ENCODE measurements around the gene SBF2.

SBF2 gene

DNA sequence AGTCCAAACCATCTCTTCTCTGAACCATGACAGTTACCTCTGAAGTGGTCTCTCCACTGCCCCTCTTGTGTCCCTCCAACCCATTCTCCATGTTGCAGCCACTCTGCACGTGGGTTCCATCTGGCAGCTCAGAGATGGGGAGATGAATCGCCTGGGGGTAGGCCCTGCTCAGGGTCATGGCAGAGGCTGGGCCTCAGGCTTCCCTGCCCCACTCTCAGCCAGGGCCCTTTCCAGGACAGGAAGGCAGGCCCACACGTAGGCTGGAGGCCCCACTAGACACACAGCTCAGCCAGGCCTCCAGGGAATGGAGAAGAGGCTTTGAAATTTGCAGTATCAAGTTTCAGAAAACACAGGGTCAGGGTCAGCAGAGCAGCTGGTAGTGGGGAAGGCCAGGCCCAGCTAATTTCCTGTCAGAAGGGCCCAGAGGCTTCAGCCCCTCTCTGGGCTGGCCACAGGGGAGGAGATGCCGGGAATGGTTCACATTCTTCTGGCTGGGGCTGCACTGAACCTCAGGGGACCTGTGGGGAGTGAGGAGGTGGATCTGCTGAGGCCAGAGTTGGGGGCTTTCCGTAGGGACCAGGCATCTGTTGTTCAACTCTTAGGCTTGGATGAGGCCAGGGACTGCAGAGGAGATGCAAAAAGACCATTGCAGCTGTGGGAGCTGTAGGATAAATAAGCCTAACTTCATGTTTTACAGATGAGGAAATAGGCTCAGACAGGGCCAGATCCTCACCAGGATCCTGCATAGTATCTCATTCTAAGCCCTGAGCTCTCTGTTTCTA lies 528.5 kb downstream of the SBF2 start:
- peaks cover 25% of the 10 kb centered on the region for H3K79me2 ChIP-seq (ENCODE audit: control insufficient read depth, insufficient read depth, low read length, unreplicated experiment)
- H3K4me1 ChIP-seq (ENCODE audit: control insufficient read depth, insufficient read depth, low read length, unreplicated experiment), result peaks cover 39% of the 10 kb centered on the region
- peaks cover 4% of the 10 kb centered on the region; the same call in 1 of the 2 replicates for H3K36me3 ChIP-seq (ENCODE audit: insufficient read depth, low read length)
- H3K27ac ChIP-seq (ENCODE audit: low read depth, low read length), result peak overlapping the region; percentile 86
- no peaks in the 10 kb centered on the region for H3K27me3 ChIP-seq (ENCODE audit: insufficient read depth, low read length)
- no peak overlapping the region for H2AFZ ChIP-seq (ENCODE audit: low read length, unreplicated experiment)
- H3K4me3 ChIP-seq (ENCODE audit: low read depth, low read length), result peak overlapping the region; percentile 13; the same call in 1 of the 2 replicates

DNA sequence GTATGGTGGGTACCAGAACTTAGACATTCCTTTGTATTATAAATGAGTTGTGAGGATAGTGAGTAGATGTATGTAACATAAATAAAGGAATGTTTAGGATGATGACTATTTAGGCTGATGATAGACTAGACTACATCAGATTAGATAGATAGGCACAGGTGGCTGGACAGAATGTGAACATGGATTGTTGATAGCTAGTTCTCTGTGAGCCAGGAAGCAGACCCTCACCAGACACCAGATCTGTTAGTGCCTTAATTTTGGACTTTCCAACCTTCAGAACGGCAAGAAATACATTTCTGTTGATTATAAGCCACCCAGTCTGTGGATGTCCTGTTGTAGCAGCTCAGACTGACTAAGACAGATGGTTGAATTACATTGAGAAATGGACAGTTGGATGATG lies 530.7 kb downstream of the SBF2 start:
- Histone ChIP-seq H3K79me2 (ENCODE audit: control insufficient read depth, insufficient read depth, low read length, unreplicated experiment) (peaks cover 25% of the 10 kb centered on the region), H3K27ac (ENCODE audit: low read depth, low read length) (no peak overlapping the region), H3K27me3 (ENCODE audit: insufficient read depth, low read length) (no peaks in the 10 kb centered on the region), H3K36me3 (ENCODE audit: insufficient read depth, low read length) (peaks cover 4% of the 10 kb centered on the region; the same call in 1 of the 2 replicates), H2AFZ (ENCODE audit: low read length, unreplicated experiment) (no peak overlapping the region), H3K4me1 (ENCODE audit: control insufficient read depth, insufficient read depth, low read length, unreplicated experiment) (peaks cover 55% of the 10 kb centered on the region), H3K4me3 (ENCODE audit: low read depth, low read length) (no peak overlapping the region)

DNA sequence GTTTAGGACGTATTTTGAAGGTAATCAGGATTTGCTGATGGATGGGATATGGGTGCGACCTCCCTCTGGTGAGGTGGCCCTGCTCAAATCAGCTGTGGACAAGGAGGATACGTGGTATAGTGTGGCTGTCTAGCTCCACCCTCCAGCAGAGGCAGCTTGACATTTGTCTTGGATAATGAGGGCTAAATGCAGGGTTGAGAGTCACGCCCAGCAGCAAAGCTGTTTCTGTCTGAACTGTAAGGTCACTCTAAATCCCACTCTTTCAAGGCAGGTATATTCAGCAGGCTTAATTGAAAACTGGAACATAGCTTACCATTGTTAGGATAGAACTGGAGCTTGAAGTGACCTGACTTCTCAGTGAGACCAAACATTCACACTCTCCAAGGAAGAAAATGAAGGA lies 531.5 kb downstream of the SBF2 start:
- Histone ChIP-seq H3K27ac (ENCODE audit: low read depth, low read length) (no peak overlapping the region), H3K36me3 (ENCODE audit: insufficient read depth, low read length) (peaks cover 4% of the 10 kb centered on the region; the same call in 1 of the 2 replicates), H3K79me2 (ENCODE audit: control insufficient read depth, insufficient read depth, low read length, unreplicated experiment) (peaks cover 25% of the 10 kb centered on the region), H2AFZ (ENCODE audit: low read length, unreplicated experiment) (no peak overlapping the region), H3K4me3 (ENCODE audit: low read depth, low read length) (no peak overlapping the region), H3K4me1 (ENCODE audit: control insufficient read depth, insufficient read depth, low read length, unreplicated experiment) (peaks cover 59% of the 10 kb centered on the region), H3K27me3 (ENCODE audit: insufficient read depth, low read length) (no peaks in the 10 kb centered on the region)

- H3K4me1 ChIP-seq (ENCODE audit: control insufficient read depth, insufficient read depth, low read length, unreplicated experiment), result peaks cover 59% of the 10 kb centered on the region
- peaks cover 22% of the 10 kb centered on the region for H3K79me2 ChIP-seq (ENCODE audit: control insufficient read depth, insufficient read depth, low read length, unreplicated experiment)
- 0 out of 2 replicates have a peak, but pooled peaks cover 4% of the 10 kb centered on the region for H3K36me3 ChIP-seq (ENCODE audit: insufficient read depth, low read length)
- H2AFZ ChIP-seq (ENCODE audit: low read length, unreplicated experiment), result no peak overlapping the region
- no peak overlapping the region for H3K4me3 ChIP-seq (ENCODE audit: low read depth, low read length)
- H3K27ac ChIP-seq (ENCODE audit: low read depth, low read length), result no peak overlapping the region
- no peaks in the 10 kb centered on the region for H3K27me3 ChIP-seq (ENCODE audit: insufficient read depth, low read length)
Observed at GRCh38 chr11:9761441-9761945, 532.5 kb downstream of the SBF2 start.

- H3K27ac ChIP-seq (ENCODE audit: low read depth, low read length), result peak overlapping the region; percentile 95
- H3K36me3 ChIP-seq (ENCODE audit: insufficient read depth, low read length), result 0 out of 2 replicates have a peak, but pooled peaks cover 4% of the 10 kb centered on the region
- H2AFZ ChIP-seq (ENCODE audit: low read length, unreplicated experiment), result peak overlapping the region; percentile 9
- peaks cover 22% of the 10 kb centered on the region for H3K79me2 ChIP-seq (ENCODE audit: control insufficient read depth, insufficient read depth, low read length, unreplicated experiment)
- peak overlapping the region; percentile 44 for H3K4me3 ChIP-seq (ENCODE audit: low read depth, low read length)
- peaks cover 55% of the 10 kb centered on the region for H3K4me1 ChIP-seq (ENCODE audit: control insufficient read depth, insufficient read depth, low read length, unreplicated experiment)
- H3K27me3 ChIP-seq (ENCODE audit: insufficient read depth, low read length), result no peaks in the 10 kb centered on the region
Observed at GRCh38 chr11:9760193-9760575, 533.8 kb downstream of the SBF2 start.

DNA sequence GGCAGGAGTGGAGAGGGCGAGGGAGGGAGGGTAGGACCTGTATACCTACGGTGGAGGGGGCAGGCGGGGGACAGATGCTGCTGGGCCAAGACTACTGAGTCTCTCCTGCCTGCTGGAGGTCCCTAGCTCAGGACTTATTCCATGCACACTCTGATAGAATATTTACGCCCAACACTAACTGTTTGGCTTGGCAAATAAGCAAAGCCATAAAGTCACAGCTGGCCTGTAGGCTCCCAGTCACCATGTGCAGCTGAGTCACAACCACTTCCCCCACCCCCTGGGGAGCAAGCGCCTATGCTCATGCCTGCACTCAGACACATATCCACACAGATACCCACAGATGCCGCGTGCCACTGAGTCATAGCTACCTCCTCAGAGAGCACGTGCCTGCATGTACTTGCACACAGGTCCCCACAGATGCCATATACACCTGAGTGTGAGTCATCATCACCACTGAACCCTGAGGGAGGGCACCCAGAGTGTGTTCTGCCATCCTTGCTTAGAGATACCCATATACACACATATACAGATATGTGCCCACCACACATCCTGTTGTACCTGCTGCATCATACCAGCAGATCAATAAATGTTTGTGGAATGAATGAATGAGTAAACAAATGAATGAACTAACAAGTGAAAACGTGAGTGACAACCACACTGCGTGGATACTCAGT lies 534.4 kb downstream of the SBF2 start:
- Histone ChIP-seq H3K27ac (ENCODE audit: low read depth, low read length) (peak overlapping the region; percentile 95), H3K4me1 (ENCODE audit: control insufficient read depth, insufficient read depth, low read length, unreplicated experiment) (peaks cover 51% of the 10 kb centered on the region), H3K4me3 (ENCODE audit: low read depth, low read length) (peak overlapping the region; percentile 82), H3K36me3 (ENCODE audit: insufficient read depth, low read length) (0 out of 2 replicates have a peak, but pooled peaks cover 4% of the 10 kb centered on the region), H3K27me3 (ENCODE audit: insufficient read depth, low read length) (no peaks in the 10 kb centered on the region), H2AFZ (ENCODE audit: low read length, unreplicated experiment) (peak overlapping the region; percentile 9), H3K79me2 (ENCODE audit: control insufficient read depth, insufficient read depth, low read length, unreplicated experiment) (peaks cover 22% of the 10 kb centered on the region)

DNA sequence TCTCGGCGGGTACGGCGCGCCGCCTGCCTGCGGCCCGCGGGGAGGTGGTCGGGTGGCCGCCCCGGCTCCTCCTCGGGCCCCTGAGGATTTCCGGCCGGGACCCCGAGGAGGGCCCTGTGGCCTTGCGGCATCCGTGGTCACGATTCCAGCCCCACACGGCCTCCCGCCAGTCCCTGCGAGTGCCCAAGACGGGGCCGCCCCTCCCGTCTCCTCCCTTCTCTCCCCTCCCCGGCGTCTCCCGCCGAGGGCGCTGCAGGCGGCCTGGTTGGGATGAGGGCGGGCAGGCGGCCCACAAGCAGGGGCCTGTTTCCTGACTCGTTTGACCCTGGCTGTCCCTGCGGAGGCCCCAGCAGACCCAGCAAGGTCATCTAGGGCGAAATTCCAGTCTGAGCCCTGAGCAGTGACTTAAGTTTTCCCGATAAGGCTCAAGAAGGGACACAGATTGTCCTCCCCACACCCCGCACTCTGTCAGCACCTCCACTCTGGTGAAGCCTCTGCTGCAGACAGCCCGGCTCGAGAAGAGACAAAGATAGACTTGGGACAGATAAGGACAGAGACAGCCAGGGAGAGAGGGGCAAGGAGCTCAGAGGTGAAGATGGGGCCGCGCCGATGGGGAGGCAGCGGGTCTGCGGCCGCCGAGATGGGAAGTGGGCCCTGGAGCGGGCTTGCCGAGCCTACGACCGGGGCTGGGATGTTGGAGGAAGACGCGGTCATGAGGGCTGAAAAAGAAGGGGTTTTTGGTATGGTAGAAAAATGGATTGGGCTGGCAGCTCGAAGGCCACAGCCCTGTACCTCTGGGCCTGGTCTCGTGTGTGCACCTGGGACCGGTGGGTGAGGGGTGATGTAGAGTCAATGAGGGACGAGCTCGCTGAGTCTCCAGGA lies 535.1 kb downstream of the SBF2 start:
- Histone ChIP-seq H3K27me3 (ENCODE audit: insufficient read depth, low read length) (no peaks in the 10 kb centered on the region), H3K79me2 (ENCODE audit: control insufficient read depth, insufficient read depth, low read length, unreplicated experiment) (peaks cover 16% of the 10 kb centered on the region), H3K4me1 (ENCODE audit: control insufficient read depth, insufficient read depth, low read length, unreplicated experiment) (peaks cover 51% of the 10 kb centered on the region), H3K36me3 (ENCODE audit: insufficient read depth, low read length) (0 out of 2 replicates have a peak, but pooled peaks cover 4% of the 10 kb centered on the region), H3K4me3 (ENCODE audit: low read depth, low read length) (peak overlapping the region; percentile 82), H3K27ac (ENCODE audit: low read depth, low read length) (peak overlapping the region; percentile 95), H2AFZ (ENCODE audit: low read length, unreplicated experiment) (peak overlapping the region; percentile 61)

DNA sequence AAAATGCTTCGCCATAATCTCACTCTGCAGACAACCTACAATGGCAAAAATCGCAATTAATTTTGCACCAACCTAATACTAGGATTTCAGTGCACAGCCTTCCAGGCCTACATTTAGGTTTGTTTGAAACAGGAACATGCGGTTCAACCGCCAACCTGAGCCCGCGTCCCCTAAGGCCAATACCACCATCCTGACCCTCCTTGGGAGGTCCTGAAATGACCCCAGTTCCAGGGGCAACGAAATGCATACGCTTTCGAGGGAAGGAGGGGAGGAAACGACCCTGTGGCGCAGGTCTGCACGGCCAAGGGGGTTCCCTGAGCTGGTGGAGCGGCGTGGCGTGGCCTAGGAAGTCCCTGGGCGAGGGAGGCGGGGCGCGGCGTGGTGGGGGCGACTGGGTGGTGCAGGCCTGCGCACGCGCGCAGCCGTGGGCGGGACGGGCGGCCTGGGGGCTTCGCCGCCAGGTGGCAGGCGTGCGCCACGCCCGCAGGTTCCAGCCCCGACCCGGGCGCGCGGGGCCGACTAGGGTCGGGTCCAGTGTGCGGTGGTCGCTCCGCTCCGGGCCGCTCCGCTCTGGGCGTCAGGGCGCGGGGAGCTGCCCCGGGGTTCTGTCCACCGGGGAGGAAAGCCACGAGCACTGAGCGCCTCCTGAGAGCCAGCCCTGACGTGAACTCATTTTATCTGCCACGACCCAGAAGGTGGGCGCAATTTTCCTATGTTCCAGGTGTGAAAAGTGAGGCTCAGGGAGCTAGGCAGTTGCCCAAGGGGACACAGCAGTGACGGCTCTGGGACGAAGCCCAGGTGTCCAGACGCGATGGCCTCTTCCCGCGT lies 536.0 kb downstream of the SBF2 start:
- Histone ChIP-seq H3K4me1 (ENCODE audit: control insufficient read depth, insufficient read depth, low read length, unreplicated experiment) (peaks cover 51% of the 10 kb centered on the region), H3K27me3 (ENCODE audit: insufficient read depth, low read length) (no peaks in the 10 kb centered on the region), H3K36me3 (ENCODE audit: insufficient read depth, low read length) (0 out of 2 replicates have a peak, but pooled peaks cover 4% of the 10 kb centered on the region), H2AFZ (ENCODE audit: low read length, unreplicated experiment) (peak overlapping the region; percentile 61), H3K79me2 (ENCODE audit: control insufficient read depth, insufficient read depth, low read length, unreplicated experiment) (peaks cover 9% of the 10 kb centered on the region), H3K4me3 (ENCODE audit: low read depth, low read length) (peak overlapping the region; percentile 82), H3K27ac (ENCODE audit: low read depth, low read length) (peak overlapping the region; percentile 95)

- Histone ChIP-seq H2AFZ (ENCODE audit: low read length, unreplicated experiment) (no peak overlapping the region), H3K4me1 (ENCODE audit: control insufficient read depth, insufficient read depth, low read length, unreplicated experiment) (peaks cover 62% of the 10 kb centered on the region), H3K27me3 (ENCODE audit: insufficient read depth, low read length) (no peaks in the 10 kb centered on the region), H3K36me3 (ENCODE audit: insufficient read depth, low read length) (peaks cover 4% of the 10 kb centered on the region; the same call in 1 of the 2 replicates), H3K27ac (ENCODE audit: low read depth, low read length) (no peak overlapping the region), H3K4me3 (ENCODE audit: low read depth, low read length) (no peak overlapping the region), H3K79me2 (ENCODE audit: control insufficient read depth, insufficient read depth, low read length, unreplicated experiment) (peaks cover 2% of the 10 kb centered on the region)
Observed at GRCh38 chr11:9756878-9757277, 537.1 kb downstream of the SBF2 start.
